T-helper 2 cell (primary cell): ENCODE results near the gene PROK1.
"Not testable (repeated sequence)": the region's sequence is repeated elsewhere in the genome, so short reads cannot be mapped to it uniquely, and the experiment has no call there.

Experiments
- DNase-seq, 5 experiments: peaks; one replicate each; pipeline versions ENCODE4 v3.0.0 to v3.0.0-alpha.2; 2012 to 2022
- total RNA-seq, 2 donors: gene quantifications; one replicate each; lab custom pipeline; 2026; lab: John Stamatoyannopoulos, UW

Gene PROK1
- total RNA-seq = 0 reads per million in 2 donors

GRCh38 chr1:110450929-110451328 is at the start of gene PROK1:
Gene PROK1 (plus strand): TSS chr1:110451149. CDS start chr1:110451217, 68 bp downstream.
- no peak for DNase-seq

GRCh38 chr1:110403805-110404204 is 47.1 kb upstream of the PROK1 start:
- no peak for DNase-seq

GRCh38 chr1:110404401-110404800 is 46.5 kb upstream of the PROK1 start:
- no peak for DNase-seq

GRCh38 chr1:110406407-110406806 is 44.5 kb upstream of the PROK1 start:
- not testable (repeated sequence) for DNase-seq

- peak; percentile 75 to 96 (median 86) for DNase-seq
Measured at GRCh38 chr1:110407260-110408210, 43.4 kb upstream of the PROK1 start, which contains the start of gene LAMTOR5. Gene LAMTOR5 (minus strand): TSS chr1:110407694. CDS start chr1:110407620, 74 bp downstream.

GRCh38 chr1:110408488-110408887 is 42.5 kb upstream of the PROK1 start:
- no peak for DNase-seq

- no peak for DNase-seq
Measured at GRCh38 chr1:110409316-110409715, 41.6 kb upstream of the PROK1 start.

GRCh38 chr1:110411173-110411735 is 39.7 kb upstream of the PROK1 start:
- DNase-seq = no peak

- peak; percentile 21 to 65 (median 48) for DNase-seq
Measured at GRCh38 chr1:110412576-110412975, 38.4 kb upstream of the PROK1 start.

GRCh38 chr1:110413045-110413444 is 37.9 kb upstream of the PROK1 start:
- DNase-seq = not testable (repeated sequence)

GRCh38 chr1:110418729-110419128 is 32.2 kb upstream of the PROK1 start:
- DNase-seq = no peak

GRCh38 chr1:110420023-110420662 is 30.8 kb upstream of the PROK1 start:
- DNase-seq = no peak

- DNase-seq = peak in 1 of 5 experiments; percentile 30
Measured at GRCh38 chr1:110420874-110421793, 29.8 kb upstream of the PROK1 start.

GRCh38 chr1:110424699-110425611 is 26.0 kb upstream of the PROK1 start:
- no peak for DNase-seq

GRCh38 chr1:110425612-110426152 is 25.3 kb upstream of the PROK1 start:
- DNase-seq = no peak

GRCh38 chr1:110426854-110427253 is 24.1 kb upstream of the PROK1 start:
- DNase-seq = no peak

GRCh38 chr1:110428946-110429345 is 22.0 kb upstream of the PROK1 start:
- no peak for DNase-seq

GRCh38 chr1:110430366-110430765 is 20.6 kb upstream of the PROK1 start:
- no peak for DNase-seq

- no peak for DNase-seq
Measured at GRCh38 chr1:110430901-110431300, 20.0 kb upstream of the PROK1 start.

GRCh38 chr1:110433213-110433612 is 17.7 kb upstream of the PROK1 start:
- no peak for DNase-seq

- no peak for DNase-seq
Measured at GRCh38 chr1:110433803-110434202, 17.1 kb upstream of the PROK1 start.
